ENCODE results near the gene CCDC171.
"Not testable (repeated sequence)": the region's sequence is repeated elsewhere in the genome, so short reads cannot be mapped to it uniquely, and the experiment has no call there.

Gene CCDC171

GRCh38 chr9:15570769-15571168, 17.9 kb downstream of the CCDC171 start:
- DNase-seq: no peak

DNA sequence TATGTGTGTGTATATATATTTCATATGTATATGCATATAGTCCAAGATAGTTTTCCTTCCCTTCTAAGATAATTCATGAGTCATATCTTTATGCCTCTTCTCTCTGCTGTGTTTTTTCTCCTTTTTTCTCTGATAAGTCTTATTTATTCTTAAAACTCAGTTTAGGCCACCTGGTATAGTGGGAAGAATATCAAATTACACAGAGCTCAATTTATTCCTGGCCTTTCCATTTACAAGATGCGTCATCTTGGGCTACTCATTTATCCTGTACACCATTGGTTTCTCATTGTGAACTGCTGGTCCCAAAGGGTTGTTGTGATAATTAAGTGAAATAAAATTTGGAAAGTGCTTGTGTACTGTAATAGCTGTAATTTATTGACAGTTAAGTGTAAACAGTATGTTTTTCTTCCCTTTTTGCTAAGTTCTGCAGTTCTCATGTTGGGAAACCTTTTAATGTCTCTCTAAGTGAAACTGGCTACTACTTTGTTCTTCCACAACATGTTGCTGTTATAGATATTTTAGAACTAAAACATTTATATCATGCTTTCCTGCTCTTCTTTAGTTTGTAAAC, 19.4 kb downstream of the CCDC171 start:
- DNase-seq: no peak

DNA sequence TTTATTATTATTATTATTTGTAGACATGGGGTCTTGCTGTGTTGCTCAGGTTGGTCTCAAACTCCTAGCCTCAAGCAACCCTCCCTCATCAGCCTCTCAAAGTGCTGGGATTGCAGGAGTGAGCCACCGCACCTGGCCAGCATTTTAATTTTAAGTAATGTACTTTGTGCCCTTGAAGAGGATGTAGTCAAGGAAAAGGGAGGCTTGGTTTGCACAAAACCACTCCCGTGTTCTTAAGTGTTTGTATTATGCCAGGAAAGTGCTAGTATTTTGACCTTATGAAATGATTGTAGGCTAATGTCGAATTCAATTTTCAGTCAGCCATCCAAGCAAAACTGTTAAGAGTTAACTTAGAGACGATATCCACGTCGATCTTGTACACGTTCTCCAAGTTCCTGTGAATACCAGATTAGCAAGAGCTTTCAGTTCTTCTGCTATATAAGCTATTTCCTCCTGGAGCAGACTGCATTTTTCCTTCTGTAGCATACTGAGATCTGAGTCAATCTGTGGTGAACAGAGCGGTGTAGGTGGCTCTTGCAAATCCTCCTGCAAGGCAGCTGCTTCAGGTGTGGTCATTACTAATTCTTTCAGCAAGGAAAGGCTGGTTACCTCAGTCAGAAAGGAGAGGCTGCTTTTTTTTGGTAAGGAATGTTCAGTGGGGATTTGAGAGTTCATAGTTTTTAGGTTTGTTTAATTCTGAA, 23.7 kb downstream of the CCDC171 start:
- no peak for DNase-seq

GRCh38 chr9:15578714-15579113, 25.9 kb downstream of the CCDC171 start:
- no peak for DNase-seq

DNA sequence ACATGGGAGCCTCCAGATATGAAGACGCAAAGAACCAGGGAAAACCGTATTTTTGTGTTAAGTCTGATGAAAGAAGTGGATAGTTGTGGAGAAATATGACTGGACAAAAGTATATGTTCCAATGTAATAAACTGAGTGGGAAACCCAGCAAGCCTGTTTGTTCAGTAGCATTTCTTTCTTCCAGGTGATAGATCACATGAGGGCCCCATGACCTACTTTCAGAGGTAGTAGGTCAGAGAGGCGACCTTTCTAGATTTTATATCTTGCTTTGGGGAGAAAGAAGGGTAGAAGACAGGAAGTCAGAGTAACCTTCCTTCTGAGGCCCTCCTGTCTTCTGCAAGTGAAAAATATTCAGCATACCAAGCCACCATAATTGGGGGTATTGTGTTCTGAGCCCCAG, 31.5 kb downstream of the CCDC171 start:
- DNase-seq: no peak

GRCh38 chr9:15592317-15592716, 39.5 kb downstream of the CCDC171 start:
- no peak for DNase-seq

DNA sequence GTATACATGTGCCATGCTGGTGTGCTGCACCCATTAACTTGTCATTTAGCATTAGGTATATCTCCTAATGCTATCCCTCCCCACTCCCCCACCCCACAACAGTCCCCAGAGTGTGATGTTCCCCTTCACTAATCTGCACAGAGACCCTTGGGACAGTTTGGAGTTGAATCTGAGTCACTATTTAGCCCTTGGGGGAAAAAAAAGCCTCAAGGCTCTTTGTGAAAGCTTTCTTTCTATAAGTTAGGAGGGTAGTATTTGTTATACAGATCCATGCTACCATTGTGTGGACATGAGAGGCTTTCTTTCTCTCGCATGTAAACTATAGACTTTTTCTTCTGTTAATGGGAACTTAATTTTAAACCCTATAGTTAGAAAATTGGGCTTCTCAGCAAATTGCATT, 40.1 kb downstream of the CCDC171 start:
- not testable (repeated sequence) for DNase-seq

GRCh38 chr9:15600666-15601330, 48.0 kb downstream of the CCDC171 start:
- not testable (repeated sequence) for DNase-seq

- DNase-seq: peak; percentile 13
Measured at GRCh38 chr9:15606643-15607472, 54.0 kb downstream of the CCDC171 start.

- no peak for DNase-seq
Measured at GRCh38 chr9:15612962-15613361, 60.1 kb downstream of the CCDC171 start.

DNA sequence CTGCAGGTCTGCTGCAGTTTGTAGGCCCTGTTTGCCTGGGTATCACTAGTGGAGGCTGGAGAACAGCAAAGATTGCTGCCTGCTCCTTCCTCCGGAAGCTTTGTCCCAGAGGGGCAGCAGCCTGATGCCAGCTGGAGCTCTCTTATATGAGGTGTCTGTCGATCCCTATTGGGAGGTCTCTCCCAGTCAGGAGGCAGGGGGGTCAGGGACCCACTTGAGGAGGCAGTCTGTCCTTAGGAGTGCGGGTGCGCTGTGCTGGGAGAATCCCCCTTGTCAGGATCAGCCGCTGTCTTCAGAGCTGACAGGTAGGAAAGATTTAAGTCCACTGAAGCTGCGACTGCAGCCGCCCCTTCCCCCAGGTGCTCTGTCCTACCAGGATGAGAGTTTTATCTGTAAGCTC, 64.9 kb downstream of the CCDC171 start:
- DNase-seq: no peak

DNA sequence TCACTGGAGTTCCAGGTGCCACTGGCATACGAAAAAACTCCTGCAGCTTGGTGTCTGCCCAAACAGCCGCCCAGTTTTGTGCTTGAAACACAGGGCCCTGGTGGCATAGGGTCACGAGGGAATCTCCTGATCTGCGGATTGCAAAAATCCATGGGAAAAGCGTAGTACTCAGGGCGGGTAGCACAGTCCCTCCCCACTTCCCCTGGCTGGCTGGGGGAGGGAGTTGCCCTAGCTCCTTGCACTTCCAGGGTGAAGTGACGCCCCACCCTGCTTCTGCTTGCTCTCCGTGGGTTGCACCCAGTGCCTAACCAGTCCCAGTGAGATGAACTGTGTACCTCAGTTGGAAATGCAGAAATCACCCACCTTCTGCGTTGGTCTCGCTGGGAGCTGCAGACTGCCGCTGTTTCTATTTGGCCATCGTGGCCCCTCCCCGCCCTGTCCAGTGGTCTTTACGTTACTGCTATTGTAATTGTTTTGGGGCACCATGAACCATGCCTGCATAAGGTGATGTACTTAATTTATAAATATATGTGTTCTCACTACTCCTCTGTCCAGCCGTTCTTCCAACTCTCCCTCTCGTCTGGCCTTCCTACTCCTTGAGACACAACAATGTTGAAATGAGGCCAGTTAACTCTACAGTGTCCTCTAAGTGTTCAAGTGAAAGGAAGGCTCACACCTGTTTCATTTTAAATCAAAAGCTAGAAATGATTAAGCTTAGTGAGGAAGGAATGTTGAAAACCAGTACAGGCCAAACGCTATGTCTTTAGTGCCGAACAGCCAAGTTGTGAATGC, 65.9 kb downstream of the CCDC171 start:
- DNase-seq: no peak

DNA sequence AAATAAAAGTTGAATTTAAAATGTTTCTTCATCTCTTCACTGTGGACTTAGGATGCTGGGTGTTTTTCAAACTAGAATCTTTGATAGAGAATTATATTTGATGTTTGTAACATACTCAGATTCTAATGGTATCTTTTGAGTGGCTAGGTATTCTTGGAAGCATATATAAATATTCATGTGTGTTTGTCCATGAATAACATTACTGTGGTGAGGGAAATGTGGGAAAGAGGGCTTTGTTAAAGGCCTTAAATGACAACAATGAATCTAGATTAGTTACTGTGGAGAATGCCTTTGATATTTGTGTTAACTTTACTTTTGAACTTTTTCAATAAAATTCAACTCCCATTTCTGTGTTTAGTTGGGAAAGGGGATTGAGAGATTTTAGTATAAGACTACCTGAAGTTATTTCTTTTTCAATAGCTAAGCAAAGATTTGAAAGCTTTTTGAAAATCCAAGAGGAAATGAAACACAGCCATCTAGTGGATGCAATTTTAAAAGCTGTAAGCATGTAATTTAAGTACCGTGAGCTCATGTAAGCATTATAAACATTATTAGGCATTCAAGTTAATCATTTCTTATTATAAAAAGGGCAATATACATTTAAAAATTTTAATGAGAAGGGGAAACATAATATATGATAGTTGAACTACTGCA, 69.6 kb downstream of the CCDC171 start:
- no peak for DNase-seq

GRCh38 chr9:15635752-15636151, 82.9 kb downstream of the CCDC171 start:
- DNase-seq: peak; percentile 5

GRCh38 chr9:15640121-15640520, 87.3 kb downstream of the CCDC171 start:
- DNase-seq: peak; percentile 6

- DNase-seq: no peak
Measured at GRCh38 chr9:15641291-15641690, 88.4 kb downstream of the CCDC171 start.

DNA sequence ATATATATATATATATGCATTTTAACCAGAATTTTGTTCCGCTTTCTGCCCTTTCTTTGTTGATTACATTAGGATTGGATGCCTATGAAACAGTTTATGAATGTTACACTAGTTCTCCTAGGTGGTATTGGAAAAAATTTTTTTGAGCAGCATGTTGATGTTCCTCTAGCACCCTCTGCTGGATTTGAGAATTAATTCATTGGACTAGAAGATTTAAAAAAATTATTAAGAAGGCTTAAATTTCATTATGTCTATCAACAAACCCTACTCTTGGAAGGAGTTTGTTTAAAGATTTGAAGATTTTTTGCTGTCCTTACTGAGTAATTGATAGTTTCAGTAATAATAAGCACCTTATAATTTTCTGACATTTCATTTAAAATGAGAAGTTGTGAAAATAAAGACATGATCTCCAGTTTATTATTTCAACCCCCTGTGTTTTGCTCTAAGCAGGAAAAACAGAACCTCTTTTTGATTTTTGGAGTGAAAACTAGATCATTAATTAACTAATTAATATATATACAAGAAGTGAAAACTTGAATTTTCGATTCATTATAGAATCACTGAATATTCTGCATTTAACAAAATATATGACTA, 89.6 kb downstream of the CCDC171 start:
- peak; percentile 35 for DNase-seq

GRCh38 chr9:15670246-15670645, 117.4 kb downstream of the CCDC171 start:
- DNase-seq: no peak

DNA sequence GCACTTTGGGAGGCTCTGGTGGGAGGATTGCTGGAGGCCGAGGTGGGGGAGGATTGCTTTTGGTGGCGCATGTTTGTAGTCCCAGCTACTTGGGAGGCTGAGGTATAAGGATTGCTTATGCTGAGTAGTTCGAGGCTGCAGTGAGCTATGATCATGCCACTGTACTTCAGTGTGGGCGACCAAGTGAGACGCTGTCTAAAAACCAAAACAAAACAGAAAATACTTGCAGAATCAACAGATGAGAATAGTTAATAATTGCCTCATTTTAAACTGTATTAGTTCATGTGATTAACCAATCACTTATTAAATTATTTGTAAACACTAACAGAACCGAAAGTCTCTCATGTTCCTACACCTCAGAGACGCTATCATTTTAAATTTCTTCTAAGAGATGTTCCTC, 118.1 kb downstream of the CCDC171 start:
- DNase-seq: no peak

DNA sequence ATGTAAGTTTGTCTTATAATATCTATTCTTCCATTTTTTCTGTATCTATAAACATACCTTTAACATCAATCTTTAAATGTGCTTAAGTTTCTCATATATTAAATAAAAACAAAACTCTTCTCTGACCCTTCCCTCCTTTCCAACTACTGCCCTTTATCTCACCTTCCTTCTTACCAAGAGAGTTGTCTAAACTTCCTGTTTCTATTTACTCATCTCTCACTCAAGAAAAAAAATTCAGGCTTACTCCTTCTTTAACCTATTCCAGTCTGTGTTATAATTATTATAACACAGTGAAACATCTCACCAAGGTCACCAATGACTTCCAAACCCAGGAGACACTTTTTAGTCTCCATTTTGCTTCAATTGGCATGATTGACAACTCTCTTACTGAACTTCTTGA, 140.9 kb downstream of the CCDC171 start:
- no peak for DNase-seq

- no peak for DNase-seq
Measured at GRCh38 chr9:15696979-15697378, 144.1 kb downstream of the CCDC171 start.

DNA sequence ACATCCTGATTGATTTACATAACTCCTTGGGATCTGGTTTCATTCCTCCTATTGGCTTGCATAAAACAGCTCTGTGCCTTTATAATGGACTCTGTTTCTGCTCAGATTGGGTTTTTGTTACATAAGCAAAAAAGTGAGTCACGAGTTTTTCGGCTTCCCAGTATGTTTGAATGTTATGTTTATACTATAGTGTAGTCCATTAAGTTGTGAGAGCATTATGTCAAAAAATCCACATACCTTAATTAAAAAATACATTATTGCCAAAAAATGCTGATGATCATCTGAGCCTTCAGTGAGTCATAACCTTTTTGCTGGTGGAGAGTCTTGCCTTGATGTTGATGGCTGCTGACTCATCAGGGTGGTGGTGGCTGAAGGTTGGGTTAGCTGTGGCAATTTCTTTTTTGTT, 144.6 kb downstream of the CCDC171 start:
- no peak for DNase-seq

Data from GDM1 (cell line).